Mesenteric fat pad (tissue), 1 donor: Measurements from ENCODE around the gene WWC1. TPM values are rescaled to one million over a fixed set of nuclear protein-coding genes. Genes with fewer than 3 reads are reported as not detected.
"Not testable (repeated sequence)": the region's sequence is repeated elsewhere in the genome, so short reads cannot be mapped to it uniquely, and the experiment has no call there.

Experiments used
- DNase-seq: peaks from one replicate; pipeline ENCODE4 v3.0.0-alpha.2; 2020; ENCODE audit warnings: low spot score
- total RNA-seq: library from RNA; stranded (reverse); fragmentation: NEBNext Ultra II Directional; extraction: Animal tissue kit (Norgen Biotek cat#: 25700); gene quantifications from one replicate; pipeline ENCODE4 v1.2.1, GENCODE V29; 2021
- donor health status: DM: yes; HTN: yes; CAD: no.

Gene WWC1
- total RNA-seq, 1 donor from 2014 or later, result 4.2 TPM

DNA sequence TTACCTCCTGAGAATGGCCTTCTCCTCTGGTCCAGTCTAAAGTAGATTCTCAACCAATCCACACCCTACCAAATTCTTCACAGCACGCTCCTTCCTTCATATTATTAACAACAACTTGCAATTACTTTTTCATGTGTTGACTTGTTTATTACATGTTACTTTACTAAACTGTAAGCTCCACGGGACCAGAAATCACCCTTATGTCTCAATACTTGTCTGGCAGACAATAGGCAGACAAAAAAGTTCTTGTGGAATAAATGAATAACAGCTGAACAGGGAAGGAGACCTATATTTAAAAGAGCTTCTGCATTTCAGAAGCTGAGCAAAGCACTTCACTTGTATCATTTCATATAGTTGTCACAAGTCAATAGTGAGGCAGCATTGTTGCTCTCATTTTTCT, 5.7 kb upstream of the WWC1 start:
- no peak for DNase-seq

DNA sequence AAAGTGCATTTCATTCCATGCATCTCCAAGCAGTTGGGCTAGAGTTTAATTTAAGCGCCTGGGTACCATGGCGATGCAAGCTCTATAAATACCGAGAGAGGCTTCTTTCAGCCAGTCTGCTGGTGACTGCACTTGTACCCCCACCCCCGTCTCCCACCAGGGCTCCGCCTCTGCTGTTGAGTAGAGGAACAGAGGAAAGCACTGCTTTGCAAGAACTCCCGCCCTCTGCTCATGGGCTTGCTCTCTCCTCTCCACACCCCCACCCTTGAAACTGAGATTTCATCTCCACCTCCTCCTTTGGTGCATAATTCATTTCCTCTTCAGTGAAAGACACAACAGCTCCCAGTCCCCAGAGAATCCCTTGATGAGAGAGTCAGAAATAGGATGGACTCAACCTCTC, 5.1 kb upstream of the WWC1 start:
- no peak for DNase-seq

DNA sequence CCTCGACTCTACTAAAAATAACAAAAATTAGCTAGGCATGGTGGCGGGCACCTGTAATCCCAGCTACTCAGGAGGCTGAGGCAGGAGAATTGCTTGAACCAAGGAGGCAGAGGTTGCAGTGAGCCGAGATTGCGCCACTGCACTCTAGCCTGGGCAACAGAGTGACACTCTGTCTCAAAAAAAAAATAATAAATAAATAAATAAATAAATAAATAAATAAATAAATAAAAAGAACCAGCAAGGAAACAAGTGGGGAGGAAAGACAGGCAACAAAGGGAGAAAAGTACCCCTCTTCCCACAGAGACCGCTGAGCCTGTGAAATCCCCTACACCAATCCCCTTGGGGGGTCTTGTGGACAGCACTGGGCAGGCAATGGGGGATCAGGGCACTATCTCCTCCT, 4.6 kb upstream of the WWC1 start:
- DNase-seq, result not testable (repeated sequence)

DNA sequence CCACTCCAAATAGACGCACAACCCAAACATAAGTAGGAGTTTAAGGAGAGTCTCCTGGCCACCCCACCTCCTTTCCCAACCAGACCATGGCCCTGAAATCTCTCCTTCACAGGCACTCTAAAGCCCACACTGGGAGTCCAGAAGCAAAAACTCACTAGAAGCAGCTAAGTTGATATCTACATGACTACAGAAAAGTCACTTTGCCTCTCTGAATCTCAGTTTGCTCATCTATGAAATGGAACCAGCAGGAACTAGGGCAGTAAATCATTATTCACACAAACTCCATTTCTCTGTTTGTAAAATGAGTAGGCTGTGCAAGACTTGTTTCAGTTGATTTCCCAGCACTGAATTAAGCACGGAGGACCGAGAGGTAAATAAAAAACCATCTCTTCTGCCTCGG, 4.1 kb upstream of the WWC1 start:
- DNase-seq, result no peak

DNA sequence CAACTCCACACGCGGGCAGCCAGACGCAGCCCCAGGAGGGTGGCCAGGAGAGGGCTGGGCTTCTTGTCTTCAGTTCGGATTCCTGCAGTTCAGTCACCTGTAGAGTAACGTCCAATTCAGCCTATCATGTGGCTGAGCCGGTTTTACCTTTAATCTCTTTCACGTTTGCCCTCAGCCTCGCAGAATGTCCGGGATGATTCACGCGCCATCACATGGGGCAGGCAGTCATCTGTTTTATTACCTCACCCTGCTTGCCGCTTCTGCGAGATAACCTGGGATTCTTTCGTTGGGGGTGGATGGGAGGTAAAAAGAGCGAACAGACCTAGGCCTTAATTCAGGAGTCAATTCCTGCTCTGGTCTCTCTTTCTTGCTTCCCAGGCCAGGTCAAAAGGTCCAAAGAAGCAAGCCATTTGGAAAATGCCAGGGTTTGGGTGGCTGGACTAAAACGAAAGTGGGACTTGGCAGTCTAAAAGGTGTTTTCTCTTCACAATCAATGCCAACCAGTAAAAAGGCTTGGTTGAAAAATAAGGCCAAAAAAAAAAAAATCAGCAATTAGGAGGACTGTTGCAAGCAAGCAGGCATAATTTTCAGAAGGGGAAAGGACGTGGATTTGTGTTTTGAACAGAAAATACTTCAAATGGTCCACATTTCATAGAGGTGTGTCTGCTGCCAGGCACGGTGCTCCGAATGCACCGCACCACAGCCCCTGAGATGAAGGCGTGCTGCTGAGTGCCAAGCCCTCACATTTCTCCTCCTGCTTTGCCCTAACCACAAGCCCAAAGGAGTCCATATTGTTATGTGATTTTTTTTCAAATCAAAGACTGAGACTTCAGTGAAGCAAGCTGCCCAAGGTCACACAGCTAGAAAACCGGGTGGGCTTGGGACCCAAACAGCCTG, 2.8 kb upstream of the WWC1 start:
- no peak for DNase-seq

DNA sequence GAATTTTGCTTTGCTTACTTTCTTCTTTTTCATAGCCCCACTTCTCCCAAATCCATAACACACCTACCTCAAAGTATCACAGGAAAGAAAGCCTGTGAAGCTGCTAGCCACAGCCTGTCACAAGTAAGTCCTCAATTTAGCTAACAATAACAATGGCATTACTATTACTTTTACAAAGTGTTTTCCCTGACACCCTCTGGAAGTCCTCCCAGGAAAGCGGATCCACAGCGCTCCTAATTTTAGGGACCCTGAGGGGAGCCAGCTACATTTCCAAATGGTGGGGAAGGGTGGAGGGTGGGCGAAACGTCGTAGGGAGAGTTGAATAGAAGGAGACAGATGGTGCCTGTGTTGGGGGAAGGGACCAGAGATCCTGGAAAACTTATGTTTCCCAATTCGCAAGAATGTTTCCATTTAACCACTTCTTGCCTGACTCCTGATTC, 523 bp upstream of the WWC1 start:
- DNase-seq, result no peak

DNA sequence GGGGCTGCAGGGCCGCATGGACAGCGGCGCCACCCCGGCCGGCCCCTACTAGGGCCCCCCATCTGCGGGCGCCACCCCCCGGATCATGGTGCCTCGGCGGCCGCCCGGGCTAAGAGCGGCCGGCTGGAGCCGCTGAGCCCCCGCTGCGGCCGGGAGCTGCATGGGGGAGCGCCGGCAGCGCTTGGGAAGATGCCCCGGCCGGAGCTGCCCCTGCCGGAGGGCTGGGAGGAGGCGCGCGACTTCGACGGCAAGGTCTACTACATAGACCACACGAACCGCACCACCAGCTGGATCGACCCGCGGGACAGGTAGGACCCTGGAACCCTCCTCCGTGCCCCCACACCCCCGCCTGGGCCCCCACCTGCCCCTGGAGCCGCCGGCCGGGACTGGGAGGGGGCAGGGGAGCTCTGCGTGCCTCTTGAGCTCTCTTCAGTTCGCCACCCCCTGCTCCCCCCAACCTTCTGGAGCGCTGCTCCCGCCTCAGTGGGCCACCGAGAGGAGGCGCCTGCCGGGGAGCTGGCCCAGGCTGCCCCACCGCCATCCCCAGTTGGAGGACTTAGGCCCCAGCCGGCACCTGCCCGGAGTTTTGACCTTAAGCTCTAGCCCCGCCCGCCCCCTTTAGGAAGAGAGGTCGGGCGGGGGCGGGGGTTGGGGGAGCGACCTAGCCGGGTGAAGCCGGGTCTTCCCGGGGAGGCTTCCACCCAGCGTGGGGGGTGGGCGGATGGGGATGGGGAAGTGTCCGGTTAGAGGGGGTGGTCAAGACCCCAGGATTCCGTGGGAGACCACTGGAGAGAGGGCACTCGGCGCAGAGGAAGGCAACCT, 730 bp downstream of the WWC1 start:
- DNase-seq, result no peak

DNA sequence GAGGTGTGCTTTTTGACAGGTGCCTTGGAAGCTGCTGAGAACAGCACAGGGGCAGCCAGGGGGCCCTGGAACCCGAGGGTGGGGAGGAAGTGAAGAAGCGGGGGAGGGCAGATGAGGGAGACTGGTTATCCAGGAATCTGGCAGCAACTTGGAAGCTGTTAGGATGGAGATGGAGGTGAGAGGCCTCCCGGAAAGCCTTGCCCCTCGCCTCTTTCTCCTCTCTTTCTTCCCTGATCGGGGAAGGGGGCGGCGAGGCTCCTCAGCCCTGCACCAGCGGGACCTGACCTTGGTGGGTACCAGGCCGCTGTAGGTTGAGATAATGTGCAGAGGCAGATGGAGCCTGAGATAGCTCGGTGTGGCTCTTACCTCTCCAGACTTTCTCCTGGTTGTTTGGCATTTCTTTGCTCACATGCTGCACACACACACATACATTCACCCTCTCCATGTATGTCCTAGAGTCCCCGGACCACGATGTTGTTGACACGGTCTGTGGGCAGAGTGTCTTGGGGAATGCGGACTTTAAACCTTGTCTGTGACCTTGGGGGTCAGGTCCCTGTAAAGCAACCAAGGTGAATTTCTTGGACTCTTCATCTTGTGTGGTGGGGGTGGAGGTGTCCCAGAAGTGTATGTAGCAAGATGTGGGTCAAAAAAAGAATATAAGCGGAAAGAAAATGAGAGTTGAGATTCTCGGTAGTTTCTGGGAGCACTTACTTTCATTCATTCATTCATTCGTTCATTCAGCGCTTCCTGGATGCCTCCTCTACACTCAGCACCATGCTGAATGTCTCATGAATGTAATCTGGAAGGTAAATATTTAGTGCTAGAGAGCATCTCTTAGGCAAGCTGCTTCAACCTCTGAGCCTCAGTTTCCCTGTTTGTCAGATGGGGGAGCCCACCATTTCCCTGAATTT, 1.6 kb downstream of the WWC1 start:
- no peak for DNase-seq

DNA sequence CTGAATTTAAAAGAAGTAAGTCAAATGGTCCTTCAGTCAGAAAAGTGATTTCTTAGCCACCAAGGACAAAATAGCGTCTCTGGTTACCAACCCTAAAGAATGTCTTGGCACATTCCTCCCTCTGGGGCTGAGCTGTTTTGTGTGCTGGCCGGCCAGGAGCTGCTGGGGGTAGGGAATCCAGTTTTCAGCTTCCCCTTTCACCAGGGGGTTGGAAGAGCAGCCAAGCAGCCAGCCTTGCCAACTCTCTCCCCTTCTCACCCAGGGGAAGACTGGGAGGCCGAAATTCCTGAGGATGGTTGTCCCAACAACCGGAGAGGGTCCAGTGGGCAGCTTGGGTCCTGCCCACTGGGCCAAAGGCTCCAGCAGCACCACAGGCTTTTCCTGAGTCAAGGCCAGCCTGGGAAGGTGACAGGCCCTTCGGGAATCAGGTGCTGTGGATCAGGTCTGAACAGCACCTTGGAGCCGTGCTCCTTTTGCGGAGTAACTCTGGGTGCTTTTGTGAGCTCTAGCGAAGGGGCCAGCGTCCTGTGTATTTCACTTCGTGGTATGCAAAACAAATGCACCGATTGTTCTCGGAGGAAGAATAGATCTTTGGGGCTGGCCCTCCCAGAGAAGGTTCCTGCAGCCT, 4.2 kb downstream of the WWC1 start:
- no peak for DNase-seq

DNA sequence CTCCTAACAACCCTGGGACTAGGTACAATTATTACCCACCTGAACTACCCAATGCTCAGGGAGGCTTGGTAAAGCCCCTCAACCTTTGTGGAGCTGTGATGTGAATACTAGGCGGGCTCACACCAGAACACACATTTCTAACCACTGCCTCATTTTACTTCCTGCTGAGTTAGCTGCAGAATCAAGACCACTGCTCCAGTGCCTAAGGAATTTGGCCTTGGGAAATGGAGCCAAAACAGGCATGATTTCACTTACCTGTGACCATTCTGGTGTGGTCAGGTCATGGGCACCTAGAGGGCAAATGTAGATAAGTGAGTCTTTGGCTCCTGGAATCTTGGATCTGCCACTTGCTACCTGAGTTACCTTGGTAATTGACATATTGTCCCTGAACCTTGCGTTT, 5.2 kb downstream of the WWC1 start:
- no peak for DNase-seq

DNA sequence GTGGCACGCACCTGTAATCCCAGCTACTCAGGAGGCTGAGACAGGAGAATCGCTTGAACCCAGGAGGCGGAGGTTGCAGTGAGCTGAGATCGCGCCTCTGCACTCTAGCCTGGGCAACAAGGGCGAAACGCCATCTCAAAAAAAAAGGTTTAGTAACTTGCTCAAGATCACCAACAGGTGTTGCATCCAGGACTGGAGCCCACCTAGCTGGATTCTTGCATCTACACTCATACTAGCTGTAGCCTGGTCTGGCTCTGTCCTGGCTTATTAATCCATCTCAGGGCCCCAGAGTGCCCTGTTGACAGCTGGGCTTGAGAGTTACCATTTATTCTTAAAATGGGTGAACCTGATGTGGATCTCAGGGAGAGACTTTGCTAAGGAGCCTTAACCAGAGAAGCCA, 7.5 kb downstream of the WWC1 start:
- DNase-seq, result no peak

DNA sequence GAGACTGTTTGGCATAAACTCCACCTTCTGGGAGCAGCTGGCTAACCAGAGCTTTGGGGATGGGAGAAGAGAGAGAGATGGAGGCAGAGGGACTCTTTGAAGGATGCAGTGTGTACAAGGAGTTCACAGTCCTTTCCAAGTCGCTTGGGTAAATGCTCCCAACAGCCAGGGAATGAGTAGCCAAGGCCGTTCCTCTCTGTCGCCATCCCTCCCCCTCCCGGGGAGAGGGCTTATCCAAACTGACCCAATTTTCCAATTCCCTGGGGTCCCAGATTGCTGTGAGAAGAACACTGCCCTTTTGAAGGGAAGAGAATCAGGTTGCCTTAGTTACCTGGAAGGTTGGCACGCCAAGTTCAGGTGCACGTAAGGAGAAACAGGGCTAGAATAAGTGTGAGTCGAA, 7.9 kb downstream of the WWC1 start:
- DNase-seq, result no peak

DNA sequence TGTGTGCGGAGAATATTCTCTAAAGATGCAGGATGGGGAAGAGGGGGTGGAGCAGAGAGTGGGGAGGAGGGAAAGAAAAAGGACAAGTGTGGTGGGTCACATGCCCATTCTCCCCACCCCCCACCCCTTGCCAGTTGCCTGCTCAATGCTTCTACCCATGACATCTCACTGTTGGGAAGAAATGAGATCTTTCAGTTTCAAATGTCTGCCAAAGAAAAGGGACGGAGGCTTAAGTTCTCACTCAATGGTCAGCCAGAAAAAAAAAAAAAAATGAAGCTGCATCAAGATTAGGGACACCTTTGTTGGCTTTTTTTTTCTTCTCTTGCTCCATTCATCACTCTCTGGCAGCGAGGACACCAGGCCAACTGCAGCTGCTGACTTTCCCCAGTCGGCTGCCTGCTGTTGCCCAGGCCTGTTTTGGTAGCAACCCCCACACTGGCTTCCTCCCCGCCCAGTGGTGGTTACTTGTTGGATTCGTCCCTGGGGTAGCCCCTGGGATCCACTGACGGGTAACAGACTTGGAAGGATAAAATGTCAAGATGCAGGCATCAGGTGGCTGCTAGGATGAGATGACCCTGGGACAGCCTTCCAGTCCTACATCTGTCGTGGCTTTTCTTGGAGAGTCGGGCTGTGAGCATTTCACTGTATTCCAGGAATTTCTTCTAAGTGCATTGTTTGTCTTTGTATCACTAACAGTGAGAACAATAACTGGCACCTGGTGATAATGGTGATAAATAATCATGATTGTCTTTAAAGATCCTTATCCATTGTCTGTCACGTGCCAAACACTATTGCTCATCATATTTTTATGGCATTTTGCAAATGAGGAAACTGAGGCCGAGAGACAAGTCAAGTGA, 9.1 kb downstream of the WWC1 start:
- no peak for DNase-seq

DNA sequence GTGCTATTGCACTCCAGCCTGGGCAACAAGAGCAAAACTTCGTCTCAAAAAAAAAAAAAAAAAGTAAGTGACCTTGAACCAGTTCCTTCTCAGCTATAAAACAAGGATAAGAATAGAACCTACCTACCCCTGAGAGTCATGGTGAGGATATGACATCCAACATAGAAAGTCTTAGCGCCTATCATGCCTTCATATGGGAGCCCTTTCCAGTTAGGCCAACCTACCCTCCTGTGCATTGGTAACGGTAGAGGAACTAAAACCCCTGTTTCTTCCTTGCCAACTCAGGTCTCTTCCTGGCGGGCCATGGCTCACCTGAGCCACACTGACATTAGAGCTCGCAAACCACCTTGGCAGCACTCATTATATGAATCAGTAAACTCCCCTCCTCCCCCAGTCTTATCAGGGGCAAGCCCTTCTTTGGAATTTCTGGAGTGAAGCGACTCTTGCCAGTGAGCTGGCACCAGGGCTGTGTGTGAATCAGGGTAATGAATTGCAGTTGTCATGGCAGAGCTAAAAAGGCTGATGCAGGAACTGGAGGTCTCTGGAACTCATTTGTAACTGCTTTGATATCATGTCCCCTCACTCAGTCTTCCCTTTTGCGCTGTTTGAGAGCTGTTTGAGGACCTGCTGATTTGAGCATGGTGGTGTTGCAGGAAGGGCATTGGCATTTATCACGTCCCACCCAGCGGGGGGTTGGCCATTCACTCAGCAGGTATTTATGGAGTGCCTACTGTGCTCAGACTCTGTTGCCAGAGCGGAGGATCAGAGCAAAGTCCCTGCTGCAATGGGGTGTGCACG, 10.3 kb downstream of the WWC1 start:
- DNase-seq, result no peak

DNA sequence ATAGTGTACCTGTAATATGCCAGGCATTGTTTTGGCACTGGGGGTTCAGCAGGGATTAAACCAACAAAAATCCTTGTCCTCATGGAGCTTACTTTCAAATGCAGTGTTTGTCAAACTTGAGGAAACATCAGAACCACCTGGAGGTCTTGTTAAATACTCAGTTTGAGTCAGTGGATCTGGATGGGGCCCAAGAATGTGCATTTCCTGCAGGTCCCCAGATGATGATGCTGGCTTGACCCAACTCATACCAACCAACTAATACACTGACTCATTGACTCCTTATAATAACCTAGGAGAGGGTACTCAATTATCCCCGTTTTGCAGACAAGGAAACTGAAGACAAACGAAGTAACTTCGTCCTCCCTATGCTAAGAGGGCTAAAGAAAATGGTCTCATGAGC, 11.3 kb downstream of the WWC1 start:
- DNase-seq, result no peak

DNA sequence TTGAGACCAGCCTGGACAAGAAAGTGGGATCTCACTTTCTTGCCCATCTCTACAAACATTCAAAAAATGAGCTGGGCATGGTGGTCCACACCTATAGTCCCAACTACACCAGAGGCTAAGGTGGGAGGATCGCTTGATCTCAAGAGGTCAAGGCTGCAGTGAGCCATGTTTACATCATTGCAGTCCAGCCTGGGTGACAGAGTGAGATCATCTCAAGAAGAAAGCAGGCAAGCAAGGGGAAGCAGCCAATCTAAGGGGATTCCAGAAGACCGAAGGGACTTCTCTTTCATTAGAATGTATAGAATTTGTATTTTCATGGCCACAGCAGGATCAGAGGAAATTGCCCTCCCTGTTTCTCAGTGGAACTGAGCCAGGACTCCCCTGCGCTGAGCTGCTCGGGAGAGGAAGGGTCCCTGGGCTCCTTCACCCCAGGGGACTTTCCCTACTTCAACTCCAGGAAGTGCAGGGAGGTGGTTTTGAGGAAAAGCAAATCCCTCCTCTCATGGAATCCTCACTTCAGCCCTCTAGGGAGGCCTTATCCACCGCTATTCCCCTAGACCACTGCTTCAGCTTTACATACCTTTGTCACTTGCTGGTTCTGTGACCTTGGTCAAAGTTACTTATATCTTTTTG, 12.1 kb downstream of the WWC1 start:
- no peak for DNase-seq

DNA sequence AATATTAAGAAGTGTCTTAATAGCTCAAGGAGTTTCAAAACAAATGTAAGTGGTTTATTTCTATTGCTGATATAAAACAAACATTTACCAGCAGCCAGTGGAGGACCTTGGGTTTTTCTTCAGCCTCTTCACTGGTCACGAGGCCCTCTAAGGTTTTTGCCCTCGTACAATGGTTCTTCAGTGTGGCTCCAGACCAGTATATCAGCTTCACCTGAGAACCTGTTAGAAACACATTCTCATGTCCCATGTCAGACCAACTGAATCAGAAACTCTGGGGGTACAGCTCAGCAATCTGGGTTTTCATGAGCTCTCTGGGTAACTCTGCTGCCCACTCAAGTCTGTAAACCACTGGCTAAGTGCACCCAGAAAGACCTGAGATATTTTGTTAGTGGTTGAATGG, 12.9 kb downstream of the WWC1 start:
- DNase-seq, result no peak

DNA sequence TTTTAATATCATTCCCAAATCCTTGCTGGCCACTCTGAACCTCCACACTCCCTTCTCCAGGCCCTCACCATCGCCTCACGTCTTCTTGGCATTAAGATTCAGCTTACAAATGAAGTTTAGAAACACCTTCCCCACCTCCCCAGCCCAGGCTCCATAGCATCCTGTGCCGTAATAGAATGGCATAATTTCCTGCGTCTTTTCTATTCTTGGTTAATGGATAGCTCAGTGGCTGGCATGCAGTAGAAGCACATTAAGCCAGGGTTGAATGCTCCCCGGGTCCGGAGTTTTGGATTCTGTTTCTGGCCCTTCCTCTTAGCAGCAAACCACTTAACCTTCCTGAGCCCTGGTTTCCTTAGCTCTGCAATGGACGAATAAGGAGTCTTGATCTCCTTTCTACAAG, 13.8 kb downstream of the WWC1 start:
- no peak for DNase-seq

DNA sequence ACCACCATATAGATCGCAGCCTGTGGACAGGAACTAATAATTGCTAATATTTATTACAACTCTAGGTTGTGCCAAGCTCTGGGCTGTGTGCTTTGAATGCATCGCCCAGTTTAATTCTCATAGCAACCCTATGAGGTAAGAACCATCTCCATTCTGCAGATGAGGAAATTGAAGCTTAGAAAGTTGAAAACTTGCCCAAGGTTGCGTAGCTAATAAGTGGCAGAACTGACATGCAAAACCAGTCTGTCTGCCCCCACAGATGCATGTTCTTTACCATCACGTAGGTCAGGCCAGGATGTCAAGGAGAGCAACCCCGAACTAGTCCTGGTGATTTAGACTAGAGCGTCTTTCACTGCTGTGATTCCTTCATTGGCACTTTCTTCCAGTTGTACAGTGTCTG, 15.6 kb downstream of the WWC1 start:
- DNase-seq, result no peak
